ENCODE measurements around the gene SLC25A19. TPM values are rescaled to one million over a fixed set of nuclear protein-coding genes. Genes with fewer than 3 reads are reported as not detected.

SLC25A19 gene
- total and polyA plus RNA-seq, 9 of the 15 experiments (the other 6 are each of a cell fraction or from before 2014, with no cell fraction given) = 33.4 to 76.6 (median 55.3) TPM

GRCh38 chr17:75263055-75263454, 26.2 kb downstream of the SLC25A19 start:
- peak overlapping the region in 1 of 2 experiments; percentile 94; a peak in 1 of 4 replicates for H3K9ac ChIP-seq (ENCODE audit: insufficient read depth in 1 of 2, low read depth in 2 of 2, low read length in 2 of 2)
- no peaks in the 10 kb centered on the region for H3K27me3 ChIP-seq (ENCODE audit: control insufficient read depth in 2 of 2, insufficient read depth in 2 of 2, low read length in 2 of 2)
- peaks cover 56% of the 10 kb centered on the region for H3K79me2 ChIP-seq (ENCODE audit: control insufficient read depth, insufficient read depth, low read length)
- no peak overlapping the region; the same call in 2 of the 3 replicates for H3K27ac ChIP-seq (ENCODE audit: extremely low read depth, low read depth, low read length)
- POLR2A ChIA-PET = interaction anchor here (0.5 to 6.3 kb wide), 13 partner anchors 8 to 163 kb away, joined by 3 to 85 read pairs (median 5); partner anchors contain the start of genes JPT1, MIF4GD and SLC25A19
- no peak for TF ChIP-seq ZNF445 (CRISPR knock-in tag; IDR thresholded peaks at IDR 0.05; ENCODE audit: low read depth)
- TF ChIP-seq CTCFL (IDR thresholded peaks at IDR 0.05; ENCODE audit: borderline replicate concordance, insufficient read depth, low read depth, low read length, poor library complexity, severe bottlenecking) = no peak
- 0 out of 6 replicates have a peak, but pooled peaks of 1 of the 3 experiments have one; percentile 14 for TF ChIP-seq CTCF (IDR thresholded peaks at IDR 0.05 in 2 of 3, conservative IDR thresholded peaks at IDR 0.05 in 1 of 3; ENCODE audit: insufficient read depth in 2 of 3, low read depth in 1 of 3, low read length in 3 of 3)
- in situ Hi-C loops (cut with MboI) (loop anchor here (10.0 kb wide), 1 partner anchor 152 kb away; no protein-coding TSS in a partner anchor), intact Hi-C loops (cut with micrococcal nuclease) (no loop called here)
- H2AFZ ChIP-seq (ENCODE audit: low read depth, low read length) = no peak overlapping the region
- no peak for ATAC-seq
- no TSS peak for BruUV-seq (replicated peaks)
- H3K4me1 ChIP-seq (replicated peaks in 1 of 2; ENCODE audit: control insufficient read depth in 2 of 2, insufficient read depth in 2 of 2, low read length in 2 of 2) = peaks cover 31 to 38% of the 10 kb centered on the region in 2 experiments; a peak in 4 of 5 replicates
- peaks cover 58% of the 10 kb centered on the region; the same call in 2 of the 3 replicates for H3K36me3 ChIP-seq (ENCODE audit: control insufficient read depth, insufficient read depth, low read length)
- no peak for DNase-seq (ENCODE audit: extremely low read depth in 1 of 4, low spot score in 3 of 4)
- no peaks in the 10 kb centered on the region for H4K20me1 ChIP-seq (replicated peaks; ENCODE audit: control insufficient read depth, insufficient read depth, low read length)
- H3K4me3 ChIP-seq = peak overlapping the region; percentile 91
- peak overlapping the region; percentile 100; the same call in 1 of the 2 replicates for H3K4me2 ChIP-seq (ENCODE audit: insufficient read depth, low read length)
- no peak for FAIRE-seq
- CTCF ChIA-PET (ENCODE audit: low intra/inter-chr PET ratio) = no interaction called here
- no peaks in the 10 kb centered on the region for H3K9me3 ChIP-seq (replicated peaks; ENCODE audit: control insufficient read depth, insufficient read depth, low read depth, low read length)
- no peaks in the 10 kb centered on the region for H3K9me1 ChIP-seq (ENCODE audit: control insufficient read depth, insufficient read depth, low read length)
- whole genome bisulfite sequencing (ENCODE audit: insufficient coverage, low coverage, missing lambda C conversion rate) = 98% methylated on average over 4 of the region's 4 CpGs
